HepG2 (cell line): Measurements from ENCODE around the gene TBC1D16. TPM values are rescaled to one million over a fixed set of nuclear protein-coding genes. Genes with fewer than 3 reads are reported as not detected.

Source experiments
- BHLHE40 ChIP-seq: IDR thresholded peaks from 2 replicates; pipeline ENCODE4 v1.6.1; 2011; ENCODE audit warnings: low read length, improper control_type of control experiment
- CENPT ChIP-seq: sonication (generic); formaldehyde crosslinking; IDR thresholded peaks from 2 replicates; pipeline ENCODE4 v1.8.0; 2022; ENCODE audit warnings: low read depth, mild to moderate bottlenecking, moderate library complexity, missing genetic modification reagents
- HCFC1 ChIP-seq: fragments of 150-350 bp; IDR thresholded peaks from 2 replicates; pipeline ENCODE4 v1.6.1; 2014; ENCODE audit warnings: low read depth, low read length
- HDAC1 ChIP-seq: sonication (generic); formaldehyde crosslinking; IDR thresholded peaks from 2 replicates; pipeline ENCODE4 v1.5.1; 2020; ENCODE audit warnings: mild to moderate bottlenecking, missing genetic modification reagents
- KAT2B ChIP-seq: fragments of 150-350 bp; IDR thresholded peaks from 2 replicates; pipeline ENCODE4 v1.6.1; 2014; ENCODE audit warnings: low read depth, low read length, borderline replicate concordance
- MEIS1 ChIP-seq: sonication (generic); formaldehyde crosslinking; IDR thresholded peaks from 2 replicates; pipeline ENCODE4 v1.9.0; 2021; ENCODE audit warnings: mild to moderate bottlenecking, missing genetic modification reagents, moderate library complexity, borderline replicate concordance
- MXD4 ChIP-seq: IDR thresholded peaks from 2 replicates; pipeline ENCODE4 v1.6.1; 2016; ENCODE audit warnings: mild to moderate bottlenecking, missing biosample characterization, missing genetic modification reagents
- POGZ ChIP-seq: sonication (generic); formaldehyde crosslinking; IDR thresholded peaks from 2 replicates; pipeline ENCODE4 v1.4.0; 2020; ENCODE audit warnings: mild to moderate bottlenecking, missing genetic modification reagents
- SNAI1 ChIP-seq: sonication (generic); formaldehyde crosslinking; IDR thresholded peaks from 2 replicates; pipeline ENCODE4 v1.5.0; 2020; ENCODE audit warnings: mild to moderate bottlenecking, missing genetic modification reagents, borderline replicate concordance
- SNAPC2 ChIP-seq: sonication (generic); formaldehyde crosslinking; IDR thresholded peaks from 2 replicates; pipeline ENCODE4 v1.8.1; 2022; ENCODE audit warnings: mild to moderate bottlenecking, missing genetic modification reagents
- SP4 ChIP-seq: sonication (generic); formaldehyde crosslinking; IDR thresholded peaks from 2 replicates; pipeline ENCODE4 v1.8.1; 2023; ENCODE audit warnings: mild to moderate bottlenecking, missing genetic modification reagents
- TSC22D2 ChIP-seq: sonication (generic); formaldehyde crosslinking; IDR thresholded peaks from 2 replicates; pipeline ENCODE4 v1.5.1; 2020; ENCODE audit warnings: missing genetic modification reagents, mild to moderate bottlenecking, borderline replicate concordance
- ZNF235 ChIP-seq: sonication (generic); formaldehyde crosslinking; IDR thresholded peaks from 2 replicates; pipeline ENCODE4 v1.8.1; 2023; ENCODE audit warnings: mild to moderate bottlenecking, missing genetic modification reagents, borderline replicate concordance
- ZNF335 ChIP-seq: sonication (generic); formaldehyde crosslinking; IDR thresholded peaks from 2 replicates; pipeline ENCODE4 v1.4.0; 2020; ENCODE audit warnings: missing genetic modification reagents
- ZNF446 ChIP-seq: sonication (generic); formaldehyde crosslinking; IDR thresholded peaks from 2 replicates; pipeline ENCODE4 v1.5.0; 2020; ENCODE audit warnings: mild to moderate bottlenecking, missing genetic modification reagents
- ZNF501 ChIP-seq: sonication (generic); formaldehyde crosslinking; IDR thresholded peaks from 2 replicates; pipeline ENCODE4 v1.5.1; 2020; ENCODE audit warnings: mild to moderate bottlenecking, moderate library complexity, missing genetic modification reagents
- ZNF543 ChIP-seq: sonication (generic); formaldehyde crosslinking; IDR thresholded peaks from 2 replicates; pipeline ENCODE4 v1.4.0; 2020; ENCODE audit warnings: mild to moderate bottlenecking, missing genetic modification reagents
- polyA plus RNA-seq, 8 experiments: library from polyadenylated mRNA; depleted of rRNA in 3 of 8; stranded (reverse) in 7 of 8; unstranded in 1 of 8; fragments of >200 nt; fragmentation: Illumina TruSeq in 4 of 8; extraction: Trizol in 4 of 8; gene quantifications; 2 replicates each; pipeline versions ENCODE4 v1.2.1 to v1.2.3, GENCODE V29; 2011 to 2016; ENCODE audit warnings: low read depth in 4 of 8, missing spikeins in 1 of 8, mixed read lengths in 1 of 8; ENCODE audit not compliant: insufficient read depth in 1 of 8
- total RNA-seq, 5 experiments: library from RNA; depleted of rRNA; stranded (reverse); fragments of >200 nt; fragmentation: Illumina TruSeq; extraction: Trizol; gene quantifications; 2 replicates each; pipeline ENCODE4 v1.2.3, GENCODE V29; 2016; ENCODE audit warnings: low read depth in 1 of 5
- TF ChIP-seq, protein P1 (sequence below): sonication (generic); formaldehyde crosslinking; conservative IDR thresholded peaks from 2 replicates; pipeline ENCODE4 v1.5.0; 2020; ENCODE audit warnings: missing genetic modification reagents
- TF ChIP-seq, protein P2 (sequence below): sonication (generic); formaldehyde crosslinking; IDR thresholded peaks from 2 replicates; pipeline ENCODE4 v1.4.0; 2020; ENCODE audit warnings: mild to moderate bottlenecking, missing genetic modification reagents
- TF ChIP-seq, protein P3 (sequence below): sonication (generic); formaldehyde crosslinking; IDR thresholded peaks from 2 replicates; pipeline ENCODE4 v1.9.0; 2021; ENCODE audit warnings: missing genetic modification reagents, mild to moderate bottlenecking, borderline replicate concordance
- TF ChIP-seq, protein P4 (sequence below): sonication (generic); formaldehyde crosslinking; conservative IDR thresholded peaks from 2 replicates; pipeline ENCODE4 v1.8.1; 2023; ENCODE audit warnings: missing genetic modification reagents

TBC1D16 gene
- total and polyA plus RNA-seq, 2 of the 13 experiments (the other 11 are each of a cell fraction or from before 2014, with no cell fraction given): 14.9 to 24.9 TPM

DNA sequence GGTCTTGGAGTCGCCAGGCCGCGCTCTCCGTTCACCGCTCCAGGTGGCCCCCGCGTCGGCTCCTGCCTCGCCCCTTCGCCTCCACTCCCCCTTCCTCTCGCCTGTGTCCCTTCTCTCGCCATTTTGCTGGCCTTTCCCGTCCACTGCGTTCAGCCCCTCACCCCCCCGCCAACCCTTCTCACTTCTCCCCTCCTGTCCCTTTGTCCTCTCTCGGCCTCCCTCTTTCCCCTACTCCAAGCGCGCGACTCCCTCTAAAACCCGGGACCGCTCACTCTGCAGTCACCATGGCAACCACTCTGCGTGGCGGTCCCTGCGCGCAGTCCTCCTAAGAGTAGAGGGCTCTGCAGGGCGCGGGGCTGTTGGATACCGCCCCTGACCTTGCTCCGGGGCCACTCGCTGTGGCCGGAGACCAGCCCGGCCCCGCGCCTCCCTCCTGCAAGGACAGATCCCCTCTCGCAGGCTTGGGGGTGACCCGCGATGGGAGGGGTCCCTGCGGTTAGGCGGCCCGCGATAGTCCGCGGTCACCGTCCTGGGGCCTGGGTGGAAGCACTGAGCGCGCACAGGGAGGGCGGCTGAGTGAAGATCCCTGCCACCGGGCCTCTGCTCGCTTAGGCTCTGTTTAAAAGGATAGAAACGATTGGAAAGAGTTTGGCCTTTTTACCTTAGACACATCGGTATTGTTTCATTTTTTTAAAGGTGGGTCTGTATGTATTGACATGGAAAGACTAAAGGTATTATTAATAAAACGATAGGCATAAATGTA, 1.2 kb upstream of the TBC1D16 start (continued):
- TF ChIP-seq, protein P1, sequence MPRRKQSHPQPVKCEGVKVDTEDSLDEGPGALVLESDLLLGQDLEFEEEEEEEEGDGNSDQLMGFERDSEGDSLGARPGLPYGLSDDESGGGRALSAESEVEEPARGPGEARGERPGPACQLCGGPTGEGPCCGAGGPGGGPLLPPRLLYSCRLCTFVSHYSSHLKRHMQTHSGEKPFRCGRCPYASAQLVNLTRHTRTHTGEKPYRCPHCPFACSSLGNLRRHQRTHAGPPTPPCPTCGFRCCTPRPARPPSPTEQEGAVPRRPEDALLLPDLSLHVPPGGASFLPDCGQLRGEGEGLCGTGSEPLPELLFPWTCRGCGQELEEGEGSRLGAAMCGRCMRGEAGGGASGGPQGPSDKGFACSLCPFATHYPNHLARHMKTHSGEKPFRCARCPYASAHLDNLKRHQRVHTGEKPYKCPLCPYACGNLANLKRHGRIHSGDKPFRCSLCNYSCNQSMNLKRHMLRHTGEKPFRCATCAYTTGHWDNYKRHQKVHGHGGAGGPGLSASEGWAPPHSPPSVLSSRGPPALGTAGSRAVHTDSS (CRISPR knock-in tag): no peak
- TF ChIP-seq ZNF543 (CRISPR knock-in tag) (no peak), ZNF335 (CRISPR knock-in tag) (no peak), CENPT (no peak), MXD4 (CRISPR knock-in tag) (peak; percentile 17; the same call in 1 of the 2 replicates), SNAI1 (CRISPR knock-in tag) (no peak; the same call in 1 of the 2 replicates), SNAPC2 (no peak), BHLHE40 (no peak), ZNF446 (CRISPR knock-in tag) (no peak), KAT2B (no peak), SP4 (CRISPR knock-in tag) (peak; percentile 7; the same call in 1 of the 2 replicates), HDAC1 (CRISPR knock-in tag) (peak; percentile 7; the same call in 1 of the 2 replicates), MEIS1 (CRISPR knock-in tag) (peak; percentile 66; the same call in 1 of the 2 replicates), POGZ (no peak), ZNF235 (CRISPR knock-in tag) (peak; percentile 77; the same call in 1 of the 2 replicates), TSC22D2 (CRISPR knock-in tag) (no peak), ZNF501 (peak; percentile 2; the same call in 1 of the 2 replicates), HCFC1 (no peak)
- TF ChIP-seq, protein P2, sequence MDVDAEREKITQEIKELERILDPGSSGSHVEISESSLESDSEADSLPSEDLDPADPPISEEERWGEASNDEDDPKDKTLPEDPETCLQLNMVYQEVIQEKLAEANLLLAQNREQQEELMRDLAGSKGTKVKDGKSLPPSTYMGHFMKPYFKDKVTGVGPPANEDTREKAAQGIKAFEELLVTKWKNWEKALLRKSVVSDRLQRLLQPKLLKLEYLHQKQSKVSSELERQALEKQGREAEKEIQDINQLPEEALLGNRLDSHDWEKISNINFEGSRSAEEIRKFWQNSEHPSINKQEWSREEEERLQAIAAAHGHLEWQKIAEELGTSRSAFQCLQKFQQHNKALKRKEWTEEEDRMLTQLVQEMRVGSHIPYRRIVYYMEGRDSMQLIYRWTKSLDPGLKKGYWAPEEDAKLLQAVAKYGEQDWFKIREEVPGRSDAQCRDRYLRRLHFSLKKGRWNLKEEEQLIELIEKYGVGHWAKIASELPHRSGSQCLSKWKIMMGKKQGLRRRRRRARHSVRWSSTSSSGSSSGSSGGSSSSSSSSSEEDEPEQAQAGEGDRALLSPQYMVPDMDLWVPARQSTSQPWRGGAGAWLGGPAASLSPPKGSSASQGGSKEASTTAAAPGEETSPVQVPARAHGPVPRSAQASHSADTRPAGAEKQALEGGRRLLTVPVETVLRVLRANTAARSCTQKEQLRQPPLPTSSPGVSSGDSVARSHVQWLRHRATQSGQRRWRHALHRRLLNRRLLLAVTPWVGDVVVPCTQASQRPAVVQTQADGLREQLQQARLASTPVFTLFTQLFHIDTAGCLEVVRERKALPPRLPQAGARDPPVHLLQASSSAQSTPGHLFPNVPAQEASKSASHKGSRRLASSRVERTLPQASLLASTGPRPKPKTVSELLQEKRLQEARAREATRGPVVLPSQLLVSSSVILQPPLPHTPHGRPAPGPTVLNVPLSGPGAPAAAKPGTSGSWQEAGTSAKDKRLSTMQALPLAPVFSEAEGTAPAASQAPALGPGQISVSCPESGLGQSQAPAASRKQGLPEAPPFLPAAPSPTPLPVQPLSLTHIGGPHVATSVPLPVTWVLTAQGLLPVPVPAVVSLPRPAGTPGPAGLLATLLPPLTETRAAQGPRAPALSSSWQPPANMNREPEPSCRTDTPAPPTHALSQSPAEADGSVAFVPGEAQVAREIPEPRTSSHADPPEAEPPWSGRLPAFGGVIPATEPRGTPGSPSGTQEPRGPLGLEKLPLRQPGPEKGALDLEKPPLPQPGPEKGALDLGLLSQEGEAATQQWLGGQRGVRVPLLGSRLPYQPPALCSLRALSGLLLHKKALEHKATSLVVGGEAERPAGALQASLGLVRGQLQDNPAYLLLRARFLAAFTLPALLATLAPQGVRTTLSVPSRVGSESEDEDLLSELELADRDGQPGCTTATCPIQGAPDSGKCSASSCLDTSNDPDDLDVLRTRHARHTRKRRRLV: no peak
- TF ChIP-seq, protein P3, sequence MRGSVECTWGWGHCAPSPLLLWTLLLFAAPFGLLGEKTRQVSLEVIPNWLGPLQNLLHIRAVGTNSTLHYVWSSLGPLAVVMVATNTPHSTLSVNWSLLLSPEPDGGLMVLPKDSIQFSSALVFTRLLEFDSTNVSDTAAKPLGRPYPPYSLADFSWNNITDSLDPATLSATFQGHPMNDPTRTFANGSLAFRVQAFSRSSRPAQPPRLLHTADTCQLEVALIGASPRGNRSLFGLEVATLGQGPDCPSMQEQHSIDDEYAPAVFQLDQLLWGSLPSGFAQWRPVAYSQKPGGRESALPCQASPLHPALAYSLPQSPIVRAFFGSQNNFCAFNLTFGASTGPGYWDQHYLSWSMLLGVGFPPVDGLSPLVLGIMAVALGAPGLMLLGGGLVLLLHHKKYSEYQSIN (CRISPR knock-in tag): no peak
- TF ChIP-seq, protein P4, sequence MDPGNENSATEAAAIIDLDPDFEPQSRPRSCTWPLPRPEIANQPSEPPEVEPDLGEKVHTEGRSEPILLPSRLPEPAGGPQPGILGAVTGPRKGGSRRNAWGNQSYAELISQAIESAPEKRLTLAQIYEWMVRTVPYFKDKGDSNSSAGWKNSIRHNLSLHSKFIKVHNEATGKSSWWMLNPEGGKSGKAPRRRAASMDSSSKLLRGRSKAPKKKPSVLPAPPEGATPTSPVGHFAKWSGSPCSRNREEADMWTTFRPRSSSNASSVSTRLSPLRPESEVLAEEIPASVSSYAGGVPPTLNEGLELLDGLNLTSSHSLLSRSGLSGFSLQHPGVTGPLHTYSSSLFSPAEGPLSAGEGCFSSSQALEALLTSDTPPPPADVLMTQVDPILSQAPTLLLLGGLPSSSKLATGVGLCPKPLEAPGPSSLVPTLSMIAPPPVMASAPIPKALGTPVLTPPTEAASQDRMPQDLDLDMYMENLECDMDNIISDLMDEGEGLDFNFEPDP (CRISPR knock-in tag): no peak
